Caki2 (cell line): ENCODE measurements around the gene ACLY. TPM values are rescaled to one million over a fixed set of nuclear protein-coding genes. Genes with fewer than 3 reads are reported as not detected.
"Not testable (repeated sequence)": the region's sequence is repeated elsewhere in the genome, so short reads cannot be mapped to it uniquely, and the experiment has no call there.

Experiments
- DNase-seq: peaks from one replicate; pipeline ENCODE4 v3.0.0-alpha.2; 2015; ENCODE audit warnings: low read depth
- in situ Hi-C: cut with HindIII; loops from 2 replicates; pipeline ENCODE4 v1.10.0; 2016; ENCODE audit warnings: low sequenced_read_pairs, low pct_unique_long_range_greater_than_20kb, mixed read lengths
- total RNA-seq: library from RNA; depleted of rRNA; stranded (reverse); fragments of >200 nt; shearing (Covaris generic); gene quantifications from 2 replicates; pipeline ENCODE4 v1.2.3, GENCODE V29; 2014; ENCODE audit warnings: low replicate concordance

The ACLY gene
- total RNA-seq, 1 experiment from 2014 or later, result 146 TPM

- in situ Hi-C loops, result no loop called here
- DNase-seq, result no peak
Observed at GRCh38 chr17:41942626-41943373, 24.0 kb upstream of the ACLY start.

GRCh38 chr17:41941168-41941567 is 22.4 kb upstream of the ACLY start:
- DNase-seq, result no peak
- in situ Hi-C loops, result no loop called here

DNA sequence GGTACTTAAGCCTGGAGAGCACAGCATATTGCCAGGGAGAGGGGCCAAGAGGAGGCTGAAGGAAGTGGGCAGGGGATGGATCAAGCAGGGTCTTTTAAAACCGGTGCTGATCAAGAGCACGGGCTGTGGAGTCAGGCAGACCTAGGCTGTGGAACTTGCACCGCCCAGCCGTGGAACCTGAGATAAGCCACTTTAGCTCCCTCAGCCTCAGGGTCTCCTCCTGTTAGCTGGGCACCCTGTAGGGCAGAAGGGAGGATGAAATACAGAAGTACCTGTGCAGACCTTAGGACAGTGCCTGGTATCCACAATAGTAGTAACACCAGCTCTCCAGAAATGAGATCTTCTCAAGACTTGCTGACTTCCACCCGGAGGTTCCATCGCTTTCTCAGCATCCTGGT is 20.9 kb upstream of the ACLY start:
- DNase-seq, result no peak
- in situ Hi-C loops, result no loop called here

DNA sequence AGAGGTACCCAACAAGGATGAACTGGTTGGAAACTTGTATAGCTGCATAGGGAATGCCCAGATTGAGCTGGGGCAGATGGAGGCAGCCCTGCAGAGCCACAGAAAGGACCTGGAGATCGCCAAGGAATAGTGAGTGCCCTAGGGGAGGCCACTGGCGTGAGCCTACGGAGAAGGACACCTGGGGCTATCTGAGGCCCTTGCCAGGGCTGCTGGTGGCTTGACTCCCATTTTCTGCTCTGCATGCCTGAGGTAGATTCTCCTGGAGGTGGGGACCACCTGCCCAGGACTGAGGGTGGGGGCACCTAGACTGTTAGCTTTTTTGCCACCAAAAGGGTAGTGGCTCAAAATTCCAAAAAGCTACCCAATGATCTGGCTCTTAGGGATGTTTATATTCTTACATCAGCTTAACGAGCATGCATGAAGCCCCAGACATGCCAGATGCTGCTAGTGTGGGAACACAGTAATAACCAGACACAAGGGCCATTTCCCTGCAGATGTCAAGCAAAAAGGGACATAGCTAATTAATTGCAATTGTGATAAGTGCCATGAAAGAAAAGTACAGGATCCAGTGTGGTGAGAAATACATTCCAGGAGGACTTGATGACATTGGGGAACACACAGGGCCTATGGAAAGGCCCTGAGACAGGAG is 20.4 kb upstream of the ACLY start:
- in situ Hi-C loops, result no loop called here
- DNase-seq, result no peak

- in situ Hi-C loops, result no loop called here
- DNase-seq, result no peak
Observed at GRCh38 chr17:41937970-41938954, 19.5 kb upstream of the ACLY start.

DNA sequence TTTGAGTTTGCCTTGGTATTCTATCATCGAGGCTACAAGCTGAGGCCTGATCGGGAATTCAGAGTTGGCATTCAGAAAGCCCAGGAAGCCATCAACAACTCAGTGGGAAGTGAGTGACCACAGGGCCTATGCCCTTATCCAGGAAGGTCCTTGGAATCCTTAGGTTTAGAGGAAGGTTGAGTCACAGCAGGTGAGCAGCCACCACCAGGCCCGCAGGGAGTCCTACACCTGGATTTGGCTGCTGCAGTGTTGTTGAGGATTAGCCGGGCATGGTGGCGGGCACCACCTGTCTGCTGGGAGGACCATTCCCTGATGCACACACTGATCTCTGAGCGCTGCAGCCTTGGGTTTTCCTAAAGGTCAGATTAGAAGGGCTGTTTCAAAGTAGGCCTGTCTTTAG is 16.9 kb upstream of the ACLY start:
- in situ Hi-C loops, result no loop called here

GRCh38 chr17:41932816-41933389 is 14.2 kb upstream of the ACLY start:
- in situ Hi-C loops, result no loop called here
- DNase-seq, result no peak

More for the DNA sequence above, 16.9 kb upstream of the ACLY start:
- no peak for DNase-seq

GRCh38 chr17:41931715-41932114 is 13.0 kb upstream of the ACLY start:
- in situ Hi-C loops, DNase-seq: not testable (repeated sequence)

- in situ Hi-C loops, DNase-seq: not testable (repeated sequence)
Observed at GRCh38 chr17:41930833-41931156, 12.0 kb upstream of the ACLY start.

- DNase-seq, result peak; percentile 97
- in situ Hi-C loops, result no loop called here
Observed at GRCh38 chr17:41930009-41930832, 11.5 kb upstream of the ACLY start, which contains the start of gene ODAD4. Gene ODAD4, plus strand, starts transcription at chr17:41930617. Its CDS starts 107 bp downstream, at chr17:41930724.

GRCh38 chr17:41928693-41929251 is 10.0 kb upstream of the ACLY start:
- in situ Hi-C loops, result no loop called here
- DNase-seq, result no peak

- in situ Hi-C loops, result no loop called here
- DNase-seq, result no peak
Observed at GRCh38 chr17:41925991-41926590, 7.3 kb upstream of the ACLY start.

GRCh38 chr17:41920580-41920955 is 1.8 kb upstream of the ACLY start:
- DNase-seq, result no peak
- in situ Hi-C loops, result no loop called here

- in situ Hi-C loops, result no loop called here
- peak; percentile 39 for DNase-seq
Observed at GRCh38 chr17:41919840-41920579, 1.3 kb upstream of the ACLY start.

DNA sequence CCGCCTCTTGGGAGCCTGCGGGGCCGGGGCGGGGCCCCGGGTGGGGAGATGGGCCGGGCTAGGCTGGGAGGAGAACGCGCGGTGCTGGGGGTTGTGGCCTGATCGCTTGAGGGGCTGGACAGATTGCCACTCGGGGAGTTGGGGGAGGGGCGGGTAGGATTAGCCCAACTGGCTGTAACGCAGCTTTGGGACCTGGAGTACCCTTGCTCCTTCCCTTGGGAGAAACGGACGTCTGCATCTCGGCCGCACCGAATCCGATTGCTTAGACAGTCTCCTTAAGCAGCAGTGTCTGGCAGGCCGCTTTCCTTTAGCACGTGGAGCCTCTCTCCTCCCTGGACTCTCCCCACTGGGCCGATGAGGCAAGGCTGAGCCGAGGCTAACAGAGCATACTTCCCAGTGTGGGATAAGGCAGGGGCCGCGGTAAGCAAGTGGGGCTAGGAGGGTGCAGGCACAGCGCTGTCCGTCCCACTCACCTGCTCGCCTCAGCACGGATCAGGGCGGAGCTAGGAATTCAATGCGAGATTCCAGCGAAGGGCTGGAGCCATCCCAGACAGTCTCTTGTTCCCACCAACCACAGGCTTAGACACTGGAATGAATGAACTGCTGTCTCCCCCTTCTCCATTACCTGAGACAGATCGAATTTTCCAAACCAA is 540 bp upstream of the ACLY start:
- in situ Hi-C loops, result no loop called here
- DNase-seq, result no peak

DNA sequence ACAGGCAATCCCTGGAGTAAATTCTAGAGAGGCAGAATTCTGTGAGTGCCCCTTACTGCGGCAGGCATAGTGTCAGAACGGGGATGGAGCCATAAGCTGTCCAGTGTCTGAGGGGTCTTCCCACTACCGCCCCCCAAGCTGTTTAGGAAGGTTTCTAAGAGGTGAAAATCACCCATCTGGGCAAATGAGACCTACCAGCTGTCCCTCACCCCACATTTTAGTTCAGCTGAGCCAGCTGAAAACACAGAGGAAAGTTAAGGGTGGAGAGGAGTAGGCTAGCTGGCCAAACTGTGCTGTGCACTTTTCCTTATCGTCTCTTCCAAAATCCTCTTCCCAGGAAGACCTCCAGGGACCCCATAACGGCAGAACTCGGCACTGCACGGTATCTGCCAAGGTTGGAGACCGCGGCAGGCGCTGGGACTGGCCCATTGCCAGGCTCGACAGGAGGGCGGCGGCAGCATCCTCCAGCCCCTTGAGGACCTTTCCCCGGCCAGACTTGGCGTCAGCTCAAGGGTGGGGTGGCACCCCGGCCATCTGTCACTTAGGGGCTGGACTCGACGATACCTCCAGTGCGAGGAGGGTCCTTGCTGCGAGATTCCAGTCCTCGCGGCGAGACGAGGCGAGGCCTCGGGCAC is 955 bp downstream of the ACLY start:
- DNase-seq, result peak; percentile 38
- in situ Hi-C loops, result no loop called here
